A673 (cell line): ENCODE measurements around the gene ULBP1. TPM values are rescaled to one million over a fixed set of nuclear protein-coding genes. Genes with fewer than 3 reads are reported as not detected.
"Not testable (repeated sequence)": the region's sequence is repeated elsewhere in the genome, so short reads cannot be mapped to it uniquely, and the experiment has no call there.

Experiments used
- BruUV-seq: library from RNA; stranded (reverse); fragments of 400-500 nt; replicated peaks from 2 replicates; lab custom pipeline; 2021; lab: Mats Ljungman, UMichigan
- CTCF ChIA-PET: fragments of 300-600 bp; sonication (Branson Sonifier 250); formaldehyde crosslinking; loops from one replicate; lab custom pipeline; 2022; ENCODE audit warnings: antibody characterized with exemption; lab: Charles Lee
- POLR2A ChIA-PET: fragments of 300-600 bp; sonication (Branson Sonifier 250); formaldehyde crosslinking; loops from one replicate; lab custom pipeline; 2022; ENCODE audit warnings: antibody characterized with exemption; ENCODE audit not compliant: low non-redundant PET; lab: Charles Lee
- DNase-seq: peaks from one replicate; pipeline ENCODE4 v3.0.0-alpha.2; 2015; ENCODE audit warnings: low spot score
- H3K27ac ChIP-seq: fragments of 200-600 bp; sonication (generic); 2 replicates; pipeline ENCODE4 v1.5.1; 2016; ENCODE audit warnings: mixed run types, low read depth, mild to moderate bottlenecking, mixed read lengths, antibody characterized with exemption, low read length; ENCODE audit not compliant: poor library complexity, severe bottlenecking
- H3K27me3 ChIP-seq: fragments of 200-600 bp; sonication (generic); replicated peaks from 2 replicates; pipeline ENCODE4 v1.6.1; 2017; ENCODE audit warnings: mixed run types, low read depth, mild to moderate bottlenecking, mixed read lengths, antibody characterized with exemption, low read length; ENCODE audit not compliant: insufficient read depth, poor library complexity
- H3K36me3 ChIP-seq: fragments of 200-600 bp; sonication (generic); 2 replicates; pipeline ENCODE4 v1.6.1; 2016; ENCODE audit warnings: mixed run types, mild to moderate bottlenecking, mixed read lengths, antibody characterized with exemption, low read length; ENCODE audit not compliant: insufficient read depth, poor library complexity, severe bottlenecking
- H3K4me1 ChIP-seq: fragments of 200-600 bp; sonication (generic); 2 replicates; pipeline ENCODE4 v1.6.1; 2017; ENCODE audit warnings: mixed run types, mild to moderate bottlenecking, mixed read lengths, antibody characterized with exemption, low read length; ENCODE audit not compliant: insufficient read depth, poor library complexity, severe bottlenecking
- H3K4me3 ChIP-seq: fragments of 200-600 bp; sonication (generic); 2 replicates; pipeline ENCODE4 v1.5.1; 2016; ENCODE audit warnings: low read depth, mixed run types, mild to moderate bottlenecking, mixed read lengths, low read length; ENCODE audit not compliant: poor library complexity, severe bottlenecking
- H3K9me3 ChIP-seq: fragments of 200-600 bp; sonication (generic); 2 replicates; pipeline ENCODE4 v1.6.1; 2016; ENCODE audit warnings: mixed run types, low read depth, mild to moderate bottlenecking, mixed read lengths, antibody characterized with exemption, low read length; ENCODE audit not compliant: poor library complexity, severe bottlenecking
- EZH2 ChIP-seq: fragments of 200-600 bp; sonication (generic); IDR thresholded peaks from 2 replicates; pipeline ENCODE4 v1.6.1; 2017; ENCODE audit warnings: borderline replicate concordance, low read depth, mild to moderate bottlenecking, mixed read lengths, antibody characterized with exemption, low read length; ENCODE audit not compliant: poor library complexity, severe bottlenecking
- intact Hi-C: fragments of 100-400 bp; cut with micrococcal nuclease; formaldehyde crosslinking; loops from one replicate; pipeline ENCODE4 v1.10.0; 2022; ENCODE audit not compliant: unreplicated experiment
- total RNA-seq: library from RNA; stranded (reverse); gene quantifications from 2 replicates; pipeline ENCODE4 v1.2.3, GENCODE V29; 2021
- TF ChIP-seq, protein P1 (sequence below): fragments of 300-800, 200-600 bp; sonication (generic); conservative IDR thresholded peaks from 2 replicates; pipeline ENCODE4 v1.5.1; 2017; ENCODE audit warnings: low read depth, mild to moderate bottlenecking, antibody characterized with exemption, low read length, moderate library complexity, mixed read lengths

ULBP1 gene
- total RNA-seq, 1 experiment from 2014 or later = 5.2 TPM

- intact Hi-C loops = loop anchor here (5.0 kb wide), 1 partner anchor 378 kb away; the partner anchor contains the start of gene PPIL4
- Histone ChIP-seq H3K9me3 (no peaks in the 10 kb centered on the region), H3K27me3 (peaks cover 12% of the 10 kb centered on the region), H3K4me3 (peak overlapping the region; percentile 59), H3K4me1 (peaks cover 12% of the 10 kb centered on the region), H3K27ac (peak overlapping the region; percentile 5), H3K36me3 (no peaks in the 10 kb centered on the region)
- ChIA-PET POLR2A (no interaction called here), CTCF (no interaction called here)
- BruUV-seq = no TSS peak
- no peak for TF ChIP-seq EZH2
- TF ChIP-seq, protein P1, sequence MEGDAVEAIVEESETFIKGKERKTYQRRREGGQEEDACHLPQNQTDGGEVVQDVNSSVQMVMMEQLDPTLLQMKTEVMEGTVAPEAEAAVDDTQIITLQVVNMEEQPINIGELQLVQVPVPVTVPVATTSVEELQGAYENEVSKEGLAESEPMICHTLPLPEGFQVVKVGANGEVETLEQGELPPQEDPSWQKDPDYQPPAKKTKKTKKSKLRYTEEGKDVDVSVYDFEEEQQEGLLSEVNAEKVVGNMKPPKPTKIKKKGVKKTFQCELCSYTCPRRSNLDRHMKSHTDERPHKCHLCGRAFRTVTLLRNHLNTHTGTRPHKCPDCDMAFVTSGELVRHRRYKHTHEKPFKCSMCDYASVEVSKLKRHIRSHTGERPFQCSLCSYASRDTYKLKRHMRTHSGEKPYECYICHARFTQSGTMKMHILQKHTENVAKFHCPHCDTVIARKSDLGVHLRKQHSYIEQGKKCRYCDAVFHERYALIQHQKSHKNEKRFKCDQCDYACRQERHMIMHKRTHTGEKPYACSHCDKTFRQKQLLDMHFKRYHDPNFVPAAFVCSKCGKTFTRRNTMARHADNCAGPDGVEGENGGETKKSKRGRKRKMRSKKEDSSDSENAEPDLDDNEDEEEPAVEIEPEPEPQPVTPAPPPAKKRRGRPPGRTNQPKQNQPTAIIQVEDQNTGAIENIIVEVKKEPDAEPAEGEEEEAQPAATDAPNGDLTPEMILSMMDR = no peak
- DNase-seq = peak; percentile 19
Observed at GRCh38 chr6:149925253-149925973, 38.3 kb upstream of the ULBP1 start.

- intact Hi-C loops = loop anchor here (1.0 to 5.0 kb wide), 3 partner anchors 92 to 379 kb away; partner anchors contain the start of gene PPIL4
- Histone ChIP-seq H3K9me3 (no peaks in the 10 kb centered on the region), H3K27me3 (peaks cover 19% of the 10 kb centered on the region), H3K4me3 (peak overlapping the region; percentile 59), H3K4me1 (peaks cover 12% of the 10 kb centered on the region), H3K27ac (no peak overlapping the region), H3K36me3 (no peaks in the 10 kb centered on the region)
- TF ChIP-seq EZH2 = no peak
- TF ChIP-seq, protein P1 = peak; percentile 93
- ChIA-PET CTCF (no interaction called here), POLR2A (no interaction called here)
- DNase-seq = peak; percentile 90
- BruUV-seq = no TSS peak
Observed at GRCh38 chr6:149925974-149926777, 37.6 kb upstream of the ULBP1 start.

- H3K36me3 ChIP-seq, POLR2A ChIA-PET, H3K9me3 ChIP-seq, DNase-seq, BruUV-seq, H3K4me3 ChIP-seq, H3K27ac ChIP-seq, CTCF ChIA-PET: not testable (repeated sequence)
- intact Hi-C loops = loop anchor here (2.0 to 5.0 kb wide), 2 partner anchors 204 to 380 kb away; partner anchors contain the start of gene PPIL4
- Histone ChIP-seq H3K4me1 (peaks cover 12% of the 10 kb centered on the region), H3K27me3 (peaks cover 23% of the 10 kb centered on the region)
Observed at GRCh38 chr6:149927025-149927424, 36.7 kb upstream of the ULBP1 start.
